ENCODE data around the gene NPAS3.

- TF ChIP-seq CTCF (IDR thresholded peaks at IDR 0.05 in 8 of 11, conservative IDR thresholded peaks at IDR 0.05 in 3 of 11) (no peak), POLR2A (IDR thresholded peaks at IDR 0.05) (no peak)
Observed at GRCh38 chr14:33796356-33796755, 857.7 kb downstream of the NPAS3 start.
